HepG2 (cell line): Measurements from ENCODE around the gene RHBDL3. TPM values are rescaled to one million over a fixed set of nuclear protein-coding genes. Genes with fewer than 3 reads are reported as not detected.

Experiments used
- ATAC-seq: fragments of 200-7000 bp; cut with Tn5 transposase; 3 replicates; pipeline ENCODE4 v1.9.1; 2020; ENCODE audit warnings: mild to moderate bottlenecking, moderate library complexity
- BruUV-seq: library from RNA; stranded (reverse); fragments of 400-500 nt; replicated peaks from 2 replicates; lab custom pipeline; 2021; lab: Mats Ljungman, UMichigan
- CTCF ChIA-PET: fragments of 300-600 bp; formaldehyde crosslinking; extraction: SDS; loops from one replicate; lab custom pipeline; 2021; ENCODE audit warnings: low total read pairs, inconsistent platforms, low intra/inter-chr PET ratio; lab: Yijun Ruan, JAX
- POLR2A ChIA-PET: fragments of 350-600 bp; sonication (Branson Sonifier 250); formaldehyde crosslinking; loops from one replicate; lab custom pipeline; 2020; ENCODE audit warnings: antibody characterized with exemption, inconsistent platforms; lab: Yijun Ruan, JAX
- DNase-seq: peaks from one replicate; pipeline ENCODE4 v3.0.0-alpha.2; 2015; ENCODE audit warnings: low spot score
- FAIRE-seq: peaks from 3 replicates; lab custom pipeline; 2011; peaks lifted over from hg19 to GRCh38; lab: Jason Lieb, UNC
- H2AFZ ChIP-seq: one replicate; pipeline ENCODE4 v1.6.1; 2011; ENCODE audit warnings: low read length, inconsistent platforms
- H3K27ac ChIP-seq: fragments of 300-600 bp; 3 replicates; pipeline ENCODE4 v1.8.0; 2011; ENCODE audit warnings: mixed run types, mild to moderate bottlenecking, mixed read lengths, low read length, inconsistent platforms; ENCODE audit not compliant: insufficient read depth; ENCODE audit errors: extremely low read length
- H3K27me3 ChIP-seq, 2 experiments: fragments of 200-600 bp in 1 of 2; 2 replicates in 1 of 2; 3 replicates in 1 of 2; pipeline versions ENCODE4 v1.6.0 to v1.8.0; 2011; ENCODE audit warnings: low read length in 2 of 2, mild to moderate bottlenecking in 2 of 2, moderate library complexity in 2 of 2, inconsistent platforms in 1 of 2; ENCODE audit not compliant: insufficient read depth in 2 of 2, control insufficient read depth in 1 of 2
- H3K36me3 ChIP-seq, 2 experiments: fragments of 200-600 bp in 1 of 2; replicated peaks in 1 of 2; 2 replicates in 1 of 2; 3 replicates in 1 of 2; pipeline versions ENCODE4 v1.5.1 to v1.8.0; 2011; ENCODE audit warnings: low read length in 2 of 2, inconsistent platforms in 1 of 2; ENCODE audit not compliant: insufficient read depth in 2 of 2, control insufficient read depth in 1 of 2
- H3K4me1 ChIP-seq: 2 replicates; pipeline ENCODE4 v1.5.1; 2012; ENCODE audit warnings: low read length, inconsistent platforms; ENCODE audit not compliant: insufficient read depth
- H3K4me2 ChIP-seq: 2 replicates; pipeline ENCODE4 v1.6.0; 2011; ENCODE audit warnings: low read depth, low read length, inconsistent platforms
- H3K4me3 ChIP-seq, 3 experiments: fragments of 200-600 bp in 1 of 3; sonication (generic), shearing (Covaris generic) in 1 of 3; replicated peaks in 1 of 3; 2 replicates each; pipeline ENCODE4 v1.5.1; 2011 to 2016; ENCODE audit warnings: low read length in 3 of 3, inconsistent platforms in 2 of 3, low read depth in 2 of 3, mild to moderate bottlenecking in 2 of 3, control low read depth in 1 of 3, mixed read lengths in 1 of 3; ENCODE audit not compliant: insufficient read depth in 1 of 3
- H3K79me2 ChIP-seq: one replicate; pipeline ENCODE4 v1.6.1; 2011; ENCODE audit warnings: low read length, inconsistent platforms; ENCODE audit not compliant: insufficient read depth
- H3K9ac ChIP-seq: 2 replicates; pipeline ENCODE4 v1.6.0; 2011; ENCODE audit warnings: mild to moderate bottlenecking, low read depth, low read length, inconsistent platforms; ENCODE audit not compliant: insufficient read depth
- H3K9me3 ChIP-seq: 2 replicates; pipeline ENCODE4 v1.5.1; 2012; ENCODE audit warnings: mild to moderate bottlenecking, low read length
- H4K20me1 ChIP-seq: 2 replicates; pipeline ENCODE4 v1.6.0; 2011; ENCODE audit warnings: inconsistent platforms, mild to moderate bottlenecking, low read length, moderate library complexity; ENCODE audit not compliant: insufficient read depth
- CEBPZ ChIP-seq: IDR thresholded peaks from 2 replicates; pipeline ENCODE4 v1.6.1; 2012; ENCODE audit warnings: low read length, improper control_type of control experiment
- HNRNPUL1 ChIP-seq: fragments of 200-400 bp; formaldehyde crosslinking; IDR thresholded peaks from 2 replicates; pipeline ENCODE4 v1.6.1; 2017; ENCODE audit warnings: low read depth, mild to moderate bottlenecking, low read length, moderate library complexity
- MTF2 ChIP-seq: sonication (generic); formaldehyde crosslinking; IDR thresholded peaks from 2 replicates; pipeline ENCODE4 v1.5.0; 2020; ENCODE audit warnings: missing genetic modification reagents, borderline replicate concordance
- TEAD3 ChIP-seq: optimal IDR thresholded peaks from 2 replicates; pipeline ENCODE3; 2016; ENCODE audit warnings: borderline replicate concordance
- ZNF577 ChIP-seq: sonication (generic); formaldehyde crosslinking; IDR thresholded peaks from 2 replicates; pipeline ENCODE4 v1.4.0; 2020; ENCODE audit warnings: mild to moderate bottlenecking, low read depth, missing genetic modification reagents, borderline replicate concordance
- ZNF629 ChIP-seq: sonication (generic); formaldehyde crosslinking; conservative IDR thresholded peaks from 2 replicates; pipeline ENCODE4 v1.5.0; 2020; ENCODE audit warnings: missing genetic modification reagents
- WGBS: methylation state at CpG from one replicate; pipeline ENCODE4 v1.1.6; 2017; ENCODE audit warnings: low lambda C conversion rate; 5-methylcytosine and 5-hydroxymethylcytosine counted together
- in situ Hi-C: cut with HindIII; loops from 2 replicates; pipeline ENCODE4 v1.10.0; 2017; ENCODE audit warnings: low pct_unique_long_range_greater_than_20kb; ENCODE audit not compliant: extremely low pct_ligation_motif_present
- intact Hi-C: fragments of 100-400 bp; cut with micrococcal nuclease; formaldehyde crosslinking; loops from one replicate; pipeline ENCODE4 v1.10.0; 2022; ENCODE audit not compliant: unreplicated experiment
- polyA plus RNA-seq, 8 experiments: library from polyadenylated mRNA; depleted of rRNA in 3 of 8; stranded (reverse) in 7 of 8; unstranded in 1 of 8; fragments of >200 nt; fragmentation: Illumina TruSeq in 4 of 8; extraction: Trizol in 4 of 8; gene quantifications; 2 replicates each; pipeline versions ENCODE4 v1.2.1 to v1.2.3, GENCODE V29; 2011 to 2016; ENCODE audit warnings: low read depth in 4 of 8, missing spikeins in 1 of 8, mixed read lengths in 1 of 8; ENCODE audit not compliant: insufficient read depth in 1 of 8
- total RNA-seq, 5 experiments: library from RNA; depleted of rRNA; stranded (reverse); fragments of >200 nt; fragmentation: Illumina TruSeq; extraction: Trizol; gene quantifications; 2 replicates each; pipeline ENCODE4 v1.2.3, GENCODE V29; 2016; ENCODE audit warnings: low read depth in 1 of 5

The RHBDL3 gene
- total and polyA plus RNA-seq, 2 of the 13 experiments (the other 11 are each of a cell fraction or from before 2014, with no cell fraction given), result 0.09 TPM; not detected in 1

GRCh38 chr17:32271844-32272243 lies 6.2 kb downstream of the RHBDL3 start:
- TF ChIP-seq HNRNPUL1 (no peak), ZNF629 (peak; percentile 73), ZNF577 (no peak), TEAD3 (CRISPR knock-in tag) (no peak), MTF2 (CRISPR knock-in tag) (no peak), CEBPZ (no peak)
- in situ Hi-C loops (no loop called here), intact Hi-C loops (no loop called here)
- CTCF ChIA-PET, result no interaction called here
- peaks cover 6 to 52% of the 10 kb centered on the region in 2 experiments for H3K27me3 ChIP-seq
- WGBS, result 76% methylated on average over 8 of the region's 8 CpGs
- no peak overlapping the region for H2AFZ ChIP-seq
- H3K4me3 ChIP-seq, result no peak overlapping the region
- no peak overlapping the region for H3K9ac ChIP-seq
- no peaks in the 10 kb centered on the region for H3K79me2 ChIP-seq
- no TSS peak for BruUV-seq
- H3K9me3 ChIP-seq, result no peaks in the 10 kb centered on the region
- H3K4me1 ChIP-seq, result peaks cover 14% of the 10 kb centered on the region
- H3K27ac ChIP-seq, result no peak overlapping the region
- FAIRE-seq (no peak), ATAC-seq (no peak), DNase-seq (no peak)
- no peaks in the 10 kb centered on the region for H3K36me3 ChIP-seq
- POLR2A ChIA-PET, result no interaction called here
- H3K4me2 ChIP-seq, result no peak overlapping the region
- H4K20me1 ChIP-seq, result no peaks in the 10 kb centered on the region
